ENCODE results near the gene SERPINI2.

SERPINI2 gene

DNA sequence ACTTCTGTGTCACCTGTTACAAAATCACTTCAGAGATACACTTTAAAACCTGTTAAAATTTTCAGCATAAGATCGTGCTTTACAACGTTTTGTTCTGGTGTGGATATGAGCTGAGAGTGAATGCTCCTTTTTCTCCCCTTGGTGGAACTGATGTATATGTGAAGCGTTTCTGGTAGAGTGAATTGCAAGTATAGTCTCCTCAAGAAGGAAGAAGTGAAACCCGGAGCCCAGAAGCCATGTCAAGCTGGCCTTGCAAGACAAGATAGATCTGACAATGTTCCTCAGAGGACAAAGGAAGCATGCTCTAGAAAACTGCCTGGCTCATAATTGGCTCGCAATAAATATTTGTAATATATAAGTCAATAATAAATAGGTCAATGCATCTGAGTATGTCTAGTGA is 23.6 kb downstream of the SERPINI2 start (continued):
- TF ChIP-seq, protein P1, sequence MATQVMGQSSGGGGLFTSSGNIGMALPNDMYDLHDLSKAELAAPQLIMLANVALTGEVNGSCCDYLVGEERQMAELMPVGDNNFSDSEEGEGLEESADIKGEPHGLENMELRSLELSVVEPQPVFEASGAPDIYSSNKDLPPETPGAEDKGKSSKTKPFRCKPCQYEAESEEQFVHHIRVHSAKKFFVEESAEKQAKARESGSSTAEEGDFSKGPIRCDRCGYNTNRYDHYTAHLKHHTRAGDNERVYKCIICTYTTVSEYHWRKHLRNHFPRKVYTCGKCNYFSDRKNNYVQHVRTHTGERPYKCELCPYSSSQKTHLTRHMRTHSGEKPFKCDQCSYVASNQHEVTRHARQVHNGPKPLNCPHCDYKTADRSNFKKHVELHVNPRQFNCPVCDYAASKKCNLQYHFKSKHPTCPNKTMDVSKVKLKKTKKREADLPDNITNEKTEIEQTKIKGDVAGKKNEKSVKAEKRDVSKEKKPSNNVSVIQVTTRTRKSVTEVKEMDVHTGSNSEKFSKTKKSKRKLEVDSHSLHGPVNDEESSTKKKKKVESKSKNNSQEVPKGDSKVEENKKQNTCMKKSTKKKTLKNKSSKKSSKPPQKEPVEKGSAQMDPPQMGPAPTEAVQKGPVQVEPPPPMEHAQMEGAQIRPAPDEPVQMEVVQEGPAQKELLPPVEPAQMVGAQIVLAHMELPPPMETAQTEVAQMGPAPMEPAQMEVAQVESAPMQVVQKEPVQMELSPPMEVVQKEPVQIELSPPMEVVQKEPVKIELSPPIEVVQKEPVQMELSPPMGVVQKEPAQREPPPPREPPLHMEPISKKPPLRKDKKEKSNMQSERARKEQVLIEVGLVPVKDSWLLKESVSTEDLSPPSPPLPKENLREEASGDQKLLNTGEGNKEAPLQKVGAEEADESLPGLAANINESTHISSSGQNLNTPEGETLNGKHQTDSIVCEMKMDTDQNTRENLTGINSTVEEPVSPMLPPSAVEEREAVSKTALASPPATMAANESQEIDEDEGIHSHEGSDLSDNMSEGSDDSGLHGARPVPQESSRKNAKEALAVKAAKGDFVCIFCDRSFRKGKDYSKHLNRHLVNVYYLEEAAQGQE (tag by site-specific recombination; IDR thresholded peaks at IDR 0.05), result no peak

DNA sequence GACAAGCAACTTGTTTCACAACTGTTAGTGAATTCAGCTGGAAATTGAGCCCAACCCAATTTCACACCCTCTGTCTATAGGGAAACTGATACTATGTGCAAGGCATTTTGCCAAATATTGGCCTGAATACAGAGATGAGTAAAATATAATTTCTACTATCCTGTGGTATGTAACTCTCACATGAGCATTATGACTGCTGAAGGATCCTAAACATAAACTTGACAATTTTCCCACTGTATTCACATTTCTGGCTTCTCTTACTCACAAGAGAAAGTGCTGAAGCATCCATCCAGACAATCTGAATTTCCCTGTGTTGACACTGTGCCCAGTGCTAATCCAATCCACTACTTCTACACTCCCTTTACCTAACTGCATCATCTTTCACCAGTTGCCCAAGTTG is 28.4 kb downstream of the SERPINI2 start:
- Histone ChIP-seq H3K9me3 (ENCODE audit: control insufficient read depth, insufficient read depth, low read depth, low read length) (no peaks in the 10 kb centered on the region), H3K27ac (ENCODE audit: extremely low read depth, low read depth, low read length) (no peak overlapping the region), H3K4me3 (ENCODE audit: low read depth, low read length) (no peak overlapping the region), H3K36me3 (ENCODE audit: control insufficient read depth in 2 of 2, insufficient read depth in 1 of 2, low read length in 2 of 2) (no peaks in the 10 kb centered on the region), H3K4me1 (ENCODE audit: control insufficient read depth, insufficient read depth, low read length) (no peaks in the 10 kb centered on the region)
- ChIA-PET POLR2A (no interaction called here), CTCF (no interaction called here)
- TF ChIP-seq, protein P2, sequence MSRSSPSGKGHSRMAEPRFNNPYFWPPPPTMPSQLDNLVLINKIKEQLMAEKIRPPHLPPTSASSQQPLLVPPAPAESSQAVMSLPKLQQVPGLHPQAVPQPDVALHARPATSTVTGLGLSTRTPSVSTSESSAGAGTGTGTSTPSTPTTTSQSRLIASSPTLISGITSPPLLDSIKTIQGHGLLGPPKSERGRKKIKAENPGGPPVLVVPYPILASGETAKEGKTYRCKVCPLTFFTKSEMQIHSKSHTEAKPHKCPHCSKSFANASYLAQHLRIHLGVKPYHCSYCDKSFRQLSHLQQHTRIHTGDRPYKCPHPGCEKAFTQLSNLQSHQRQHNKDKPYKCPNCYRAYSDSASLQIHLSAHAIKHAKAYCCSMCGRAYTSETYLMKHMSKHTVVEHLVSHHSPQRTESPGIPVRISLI (tag by site-specific recombination; IDR thresholded peaks at IDR 0.05), result no peak
- TF ChIP-seq YY2 (tag by site-specific recombination; IDR thresholded peaks at IDR 0.05), result no peak
- TF ChIP-seq, protein P3, sequence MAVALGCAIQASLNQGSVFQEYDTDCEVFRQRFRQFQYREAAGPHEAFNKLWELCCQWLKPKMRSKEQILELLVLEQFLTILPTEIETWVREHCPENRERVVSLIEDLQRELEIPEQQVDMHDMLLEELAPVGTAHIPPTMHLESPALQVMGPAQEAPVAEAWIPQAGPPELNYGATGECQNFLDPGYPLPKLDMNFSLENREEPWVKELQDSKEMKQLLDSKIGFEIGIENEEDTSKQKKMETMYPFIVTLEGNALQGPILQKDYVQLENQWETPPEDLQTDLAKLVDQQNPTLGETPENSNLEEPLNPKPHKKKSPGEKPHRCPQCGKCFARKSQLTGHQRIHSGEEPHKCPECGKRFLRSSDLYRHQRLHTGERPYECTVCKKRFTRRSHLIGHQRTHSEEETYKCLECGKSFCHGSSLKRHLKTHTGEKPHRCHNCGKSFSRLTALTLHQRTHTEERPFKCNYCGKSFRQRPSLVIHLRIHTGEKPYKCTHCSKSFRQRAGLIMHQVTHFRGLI (tag by site-specific recombination; IDR thresholded peaks at IDR 0.05), result no peak
- TF ChIP-seq ZSCAN16 (tag by site-specific recombination; IDR thresholded peaks at IDR 0.05), result no peak

DNA sequence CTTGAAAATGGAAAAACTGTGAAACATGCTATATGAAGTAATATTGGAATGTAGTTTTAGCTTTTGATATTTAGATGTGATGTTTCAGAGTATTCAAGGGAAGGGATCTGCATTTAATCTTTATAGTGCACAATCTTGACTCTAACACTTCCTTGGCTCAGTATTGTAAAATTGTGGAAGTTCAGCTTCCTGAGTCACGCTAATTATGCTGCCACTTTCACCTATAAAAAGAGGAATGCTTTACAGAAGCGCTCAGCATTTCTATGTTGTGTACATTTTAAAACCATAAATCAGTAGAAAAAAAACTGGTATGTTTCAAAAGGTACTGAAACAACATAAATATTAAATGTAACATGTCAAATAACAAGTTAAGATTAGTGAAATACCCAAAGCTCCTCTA is 32.6 kb downstream of the SERPINI2 start:
- Histone ChIP-seq H3K4me3 (ENCODE audit: low read depth, low read length) (no peak overlapping the region), H3K9me3 (ENCODE audit: control insufficient read depth, insufficient read depth, low read depth, low read length) (no peaks in the 10 kb centered on the region), H3K27ac (ENCODE audit: extremely low read depth, low read depth, low read length) (no peak overlapping the region), H3K36me3 (ENCODE audit: control insufficient read depth in 2 of 2, insufficient read depth in 1 of 2, low read length in 2 of 2) (no peaks in the 10 kb centered on the region), H3K4me1 (ENCODE audit: control insufficient read depth, insufficient read depth, low read length) (no peaks in the 10 kb centered on the region)
- CTCF ChIA-PET, result no interaction called here
- POLR2A ChIA-PET, result no interaction called here
- TF ChIP-seq ZNF473 (tag by site-specific recombination; IDR thresholded peaks at IDR 0.05), result no peak
- TF ChIP-seq, protein P4, sequence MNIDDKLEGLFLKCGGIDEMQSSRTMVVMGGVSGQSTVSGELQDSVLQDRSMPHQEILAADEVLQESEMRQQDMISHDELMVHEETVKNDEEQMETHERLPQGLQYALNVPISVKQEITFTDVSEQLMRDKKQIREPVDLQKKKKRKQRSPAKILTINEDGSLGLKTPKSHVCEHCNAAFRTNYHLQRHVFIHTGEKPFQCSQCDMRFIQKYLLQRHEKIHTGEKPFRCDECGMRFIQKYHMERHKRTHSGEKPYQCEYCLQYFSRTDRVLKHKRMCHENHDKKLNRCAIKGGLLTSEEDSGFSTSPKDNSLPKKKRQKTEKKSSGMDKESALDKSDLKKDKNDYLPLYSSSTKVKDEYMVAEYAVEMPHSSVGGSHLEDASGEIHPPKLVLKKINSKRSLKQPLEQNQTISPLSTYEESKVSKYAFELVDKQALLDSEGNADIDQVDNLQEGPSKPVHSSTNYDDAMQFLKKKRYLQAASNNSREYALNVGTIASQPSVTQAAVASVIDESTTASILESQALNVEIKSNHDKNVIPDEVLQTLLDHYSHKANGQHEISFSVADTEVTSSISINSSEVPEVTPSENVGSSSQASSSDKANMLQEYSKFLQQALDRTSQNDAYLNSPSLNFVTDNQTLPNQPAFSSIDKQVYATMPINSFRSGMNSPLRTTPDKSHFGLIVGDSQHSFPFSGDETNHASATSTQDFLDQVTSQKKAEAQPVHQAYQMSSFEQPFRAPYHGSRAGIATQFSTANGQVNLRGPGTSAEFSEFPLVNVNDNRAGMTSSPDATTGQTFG (tag by site-specific recombination; IDR thresholded peaks at IDR 0.05; ENCODE audit: borderline replicate concordance), result no peak
- TF ChIP-seq IKZF3 (tag by site-specific recombination; IDR thresholded peaks at IDR 0.05), result no peak
- TF ChIP-seq, protein P5, sequence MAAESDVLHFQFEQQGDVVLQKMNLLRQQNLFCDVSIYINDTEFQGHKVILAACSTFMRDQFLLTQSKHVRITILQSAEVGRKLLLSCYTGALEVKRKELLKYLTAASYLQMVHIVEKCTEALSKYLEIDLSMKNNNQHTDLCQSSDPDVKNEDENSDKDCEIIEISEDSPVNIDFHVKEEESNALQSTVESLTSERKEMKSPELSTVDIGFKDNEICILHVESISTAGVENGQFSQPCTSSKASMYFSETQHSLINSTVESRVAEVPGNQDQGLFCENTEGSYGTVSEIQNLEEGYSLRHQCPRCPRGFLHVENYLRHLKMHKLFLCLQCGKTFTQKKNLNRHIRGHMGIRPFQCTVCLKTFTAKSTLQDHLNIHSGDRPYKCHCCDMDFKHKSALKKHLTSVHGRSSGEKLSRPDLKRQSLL (tag by site-specific recombination; IDR thresholded peaks at IDR 0.05), result no peak
- TF ChIP-seq ZNF292 (tag by site-specific recombination; IDR thresholded peaks at IDR 0.05; ENCODE audit: borderline replicate concordance, low read depth), result no peak
- TF ChIP-seq ZNF560 (tag by site-specific recombination; IDR thresholded peaks at IDR 0.05; ENCODE audit: borderline replicate concordance), result no peak
- TF ChIP-seq KLF7 (tag by site-specific recombination; IDR thresholded peaks at IDR 0.05; ENCODE audit: borderline replicate concordance), result no peak
- TF ChIP-seq, protein P1 (tag by site-specific recombination; IDR thresholded peaks at IDR 0.05), result no peak
- TF ChIP-seq ZNF623 (tag by site-specific recombination; IDR thresholded peaks at IDR 0.05), result no peak
- TF ChIP-seq ZSCAN30 (tag by site-specific recombination; IDR thresholded peaks at IDR 0.05), result no peak
- TF ChIP-seq ZNF404 (tag by site-specific recombination; IDR thresholded peaks at IDR 0.05), result no peak
- no peak for TF ChIP-seq ZNF23 (tag by site-specific recombination; IDR thresholded peaks at IDR 0.05; ENCODE audit: borderline replicate concordance)
- no peak for TF ChIP-seq ZNF571 (tag by site-specific recombination; IDR thresholded peaks at IDR 0.05)
- no peak for TF ChIP-seq ZNF302 (tag by site-specific recombination; IDR thresholded peaks at IDR 0.05; ENCODE audit: low read depth)
- TF ChIP-seq ZNF324 (tag by site-specific recombination; IDR thresholded peaks at IDR 0.05), result no peak
- TF ChIP-seq ZNF202 (tag by site-specific recombination; IDR thresholded peaks at IDR 0.05; ENCODE audit: borderline replicate concordance), result no peak

Data from HEK293 (cell line).